H1 (cell line): ENCODE data around the gene KIAA0930. TPM values are rescaled to one million over a fixed set of nuclear protein-coding genes. Genes with fewer than 3 reads are reported as not detected.
A peak's percentile ranks its signal among the peaks of the same experiment; 100 is the strongest.

Experiments used
- CTCF ChIA-PET: fragments of 300-600 bp; sonication (Branson Sonifier 250); formaldehyde crosslinking; loops from one replicate; lab custom pipeline; 2021; ENCODE audit not compliant: partially characterized antibody; lab: Charles Lee
- POLR2A ChIA-PET: fragments of 300-600 bp; sonication (Branson Sonifier 250); formaldehyde crosslinking; loops from one replicate; lab custom pipeline; 2021; ENCODE audit warnings: inconsistent platforms; ENCODE audit not compliant: partially characterized antibody; lab: Charles Lee
- DNase-seq, 2 experiments: peaks; one replicate each; pipeline versions ENCODE4 v3.0.0 to v3.0.0-alpha.2; 2010 to 2022; ENCODE audit warnings: low spot score in 2 of 2, low read depth in 1 of 2, mixed read lengths in 1 of 2
- FAIRE-seq: peaks from 2 replicates; lab custom pipeline; 2011; peaks lifted over from hg19 to GRCh38; lab: Jason Lieb, UNC
- H2AFZ ChIP-seq: 2 replicates; pipeline ENCODE4 v1.8.1; 2012; ENCODE audit warnings: low read length, inconsistent platforms
- H2AK5ac ChIP-seq: 2 replicates; pipeline ENCODE4 v1.6.1; 2013; ENCODE audit warnings: low read depth, low read length
- H2BK120ac ChIP-seq: replicated peaks from 2 replicates; pipeline ENCODE3; 2013; ENCODE audit warnings: low read depth, low read length, inconsistent platforms
- H2BK12ac ChIP-seq: 2 replicates; pipeline ENCODE4 v1.6.1; 2013; ENCODE audit warnings: low read depth, low read length
- H2BK15ac ChIP-seq: 2 replicates; pipeline ENCODE4 v1.6.1; 2013; ENCODE audit warnings: low read length
- H2BK20ac ChIP-seq: 2 replicates; pipeline ENCODE4 v1.6.1; 2013; ENCODE audit warnings: low read length
- H2BK5ac ChIP-seq: 2 replicates; pipeline ENCODE4 v1.6.1; 2013; ENCODE audit warnings: low read depth, low read length
- H3K14ac ChIP-seq: 2 replicates; pipeline ENCODE4 v1.6.1; 2013; ENCODE audit warnings: inconsistent platforms; ENCODE audit not compliant: insufficient read length
- H3K18ac ChIP-seq: 2 replicates; pipeline ENCODE4 v1.6.1; 2013; ENCODE audit warnings: low read length; ENCODE audit errors: extremely low read depth
- H3K23ac ChIP-seq: 2 replicates; pipeline ENCODE4 v1.6.1; 2013; ENCODE audit warnings: inconsistent platforms; ENCODE audit not compliant: insufficient read length
- H3K23me2 ChIP-seq: 2 replicates; pipeline ENCODE4 v1.6.1; 2013; ENCODE audit warnings: low read depth, low read length
- H3K27ac ChIP-seq: 2 replicates; pipeline ENCODE4 v1.6.1; 2011; ENCODE audit warnings: low read depth, low read length, inconsistent platforms
- H3K27me3 ChIP-seq, 4 experiments: replicated peaks in 1 of 4; 1 replicate in 1 of 4; 2 replicates in 3 of 4; pipeline versions ENCODE4 v1.6.1 to v1.8.1; 2011 to 2013; ENCODE audit warnings: low read length in 3 of 4, mild to moderate bottlenecking in 3 of 4, inconsistent platforms in 2 of 4, mixed read lengths in 2 of 4, moderate library complexity in 1 of 4; ENCODE audit not compliant: control insufficient read depth in 3 of 4, insufficient read depth in 3 of 4; ENCODE audit errors: extremely low read depth in 1 of 4
- H3K36me3 ChIP-seq, 4 experiments: 2 replicates each; pipeline versions ENCODE4 v1.6.1 to v1.8.1; 2011 to 2013; ENCODE audit warnings: mild to moderate bottlenecking in 4 of 4, low read length in 3 of 4, moderate library complexity in 2 of 4, control low read depth in 1 of 4, inconsistent platforms in 1 of 4; ENCODE audit not compliant: insufficient read depth in 4 of 4, control insufficient read depth in 2 of 4
- H3K4ac ChIP-seq: replicated peaks from 2 replicates; pipeline ENCODE3; 2013; ENCODE audit warnings: low read length, low read depth, mixed read lengths, inconsistent platforms; ENCODE audit not compliant: insufficient read length
- H3K4me1 ChIP-seq, 4 experiments: replicated peaks in 1 of 4; 1 replicate in 1 of 4; 2 replicates in 3 of 4; pipeline versions ENCODE4 v1.6.1 to v1.8.1; 2011 to 2013; ENCODE audit warnings: low read length in 3 of 4, inconsistent platforms in 2 of 4, mixed read lengths in 1 of 4; ENCODE audit not compliant: insufficient read depth in 4 of 4, control insufficient read depth in 3 of 4
- H3K4me2 ChIP-seq, 2 experiments: 2 replicates each; pipeline versions ENCODE4 v1.6.1 to v1.8.1; 2011 to 2013; ENCODE audit warnings: low read depth in 2 of 2, low read length in 2 of 2, control low read depth in 1 of 2, inconsistent platforms in 1 of 2, mild to moderate bottlenecking in 1 of 2; ENCODE audit not compliant: insufficient read depth in 1 of 2
- H3K4me3 ChIP-seq, 4 experiments: fragments of 200-600, 300-600 bp in 1 of 4; sonication (generic), shearing (Covaris generic), sonication (Bioruptor Twin) in 1 of 4; 2 replicates each; pipeline versions ENCODE4 v1.5.1 to v1.8.1; 2011 to 2016; ENCODE audit warnings: low read length in 4 of 4, low read depth in 3 of 4, control low read depth in 2 of 4, inconsistent platforms in 2 of 4, mild to moderate bottlenecking in 2 of 4, mixed read lengths in 1 of 4, moderate library complexity in 1 of 4; ENCODE audit not compliant: insufficient read depth in 2 of 4; ENCODE audit errors: extremely low read depth in 1 of 4
- H3K56ac ChIP-seq: replicated peaks from 2 replicates; pipeline ENCODE3; 2013; ENCODE audit warnings: low read depth, mild to moderate bottlenecking, mixed read lengths, low read length, inconsistent platforms; ENCODE audit not compliant: insufficient read length
- H3K79me1 ChIP-seq: 2 replicates; pipeline ENCODE4 v1.6.1; 2013; ENCODE audit warnings: low read depth, low read length, control low read depth
- H3K79me2 ChIP-seq, 2 experiments: 2 replicates each; pipeline versions ENCODE4 v1.6.1 to v1.8.1; 2012 to 2013; ENCODE audit warnings: low read length in 2 of 2, mild to moderate bottlenecking in 2 of 2, inconsistent platforms in 1 of 2; ENCODE audit not compliant: insufficient read depth in 2 of 2, control insufficient read depth in 1 of 2
- H3K9ac ChIP-seq, 4 experiments: replicated peaks in 1 of 4; 1 replicate in 1 of 4; 2 replicates in 3 of 4; pipeline versions ENCODE4 v1.6.1 to v1.8.1; 2011 to 2013; ENCODE audit warnings: low read depth in 3 of 4, low read length in 3 of 4, control low read depth in 2 of 4, mild to moderate bottlenecking in 2 of 4, moderate library complexity in 2 of 4, inconsistent platforms in 1 of 4; ENCODE audit errors: extremely low read depth in 1 of 4
- H3K9me3 ChIP-seq, 2 experiments: 2 replicates each; pipeline versions ENCODE4 v1.6.1 to v1.8.1; 2012 to 2013; ENCODE audit warnings: mild to moderate bottlenecking in 2 of 2, moderate library complexity in 2 of 2, control low read depth in 1 of 2, inconsistent platforms in 1 of 2, low read depth in 1 of 2, low read length in 1 of 2, mixed read lengths in 1 of 2; ENCODE audit not compliant: insufficient read depth in 2 of 2
- H4K20me1 ChIP-seq, 2 experiments: replicated peaks in 1 of 2; 2 replicates each; pipeline versions ENCODE3 to v1.8.1; 2011 to 2013; ENCODE audit warnings: inconsistent platforms in 2 of 2, low read length in 2 of 2, mild to moderate bottlenecking in 1 of 2; ENCODE audit not compliant: insufficient read depth in 2 of 2, control insufficient read depth in 1 of 2
- H4K5ac ChIP-seq: 2 replicates; pipeline ENCODE4 v1.6.1; 2013; ENCODE audit warnings: low read length, low read depth, mixed read lengths, inconsistent platforms; ENCODE audit not compliant: insufficient read length
- H4K8ac ChIP-seq: 2 replicates; pipeline ENCODE4 v1.8.0; 2013; ENCODE audit warnings: mild to moderate bottlenecking, moderate library complexity, low read length, inconsistent platforms; ENCODE audit not compliant: insufficient read depth; ENCODE audit errors: extremely low read depth
- H4K91ac ChIP-seq: replicated peaks from 2 replicates; pipeline ENCODE3; 2013; ENCODE audit warnings: low read length, mixed read lengths, inconsistent platforms; ENCODE audit not compliant: insufficient read length
- CHD2 ChIP-seq: IDR thresholded peaks from 2 replicates; pipeline ENCODE4 v1.6.1; 2012; ENCODE audit warnings: low read length, improper control_type of control experiment
- CTBP2 ChIP-seq: IDR thresholded peaks from 2 replicates; pipeline ENCODE4 v1.7.0; 2011; ENCODE audit warnings: borderline replicate concordance, mild to moderate bottlenecking, moderate library complexity, mixed read lengths, low read length; ENCODE audit not compliant: insufficient read depth, insufficient read length
- EZH2 ChIP-seq: fragments of 200-600 bp; sonication (generic); IDR thresholded peaks from 2 replicates; pipeline ENCODE4 v1.7.1; 2012; ENCODE audit warnings: low read depth, mild to moderate bottlenecking, moderate library complexity, low read length, inconsistent platforms; ENCODE audit not compliant: severe bottlenecking
- HDAC6 ChIP-seq: IDR thresholded peaks from one replicate; pipeline ENCODE4 v1.7.1; 2012; ENCODE audit warnings: low read depth, mild to moderate bottlenecking, inconsistent platforms, low read length, moderate library complexity
- JUN ChIP-seq: IDR thresholded peaks from 2 replicates; pipeline ENCODE4 v1.6.1; 2011; ENCODE audit warnings: low read depth, mild to moderate bottlenecking, improper control_type of control experiment, low read length
- KDM1A ChIP-seq: fragments of 200-600, 300-600 bp; sonication (generic); IDR thresholded peaks from 2 replicates; pipeline ENCODE4 v1.7.1; 2016; ENCODE audit warnings: mild to moderate bottlenecking, low read length, borderline replicate concordance
- MAX ChIP-seq: IDR thresholded peaks from 2 replicates; pipeline ENCODE4 v1.6.1; 2012; ENCODE audit warnings: inconsistent platforms
- RBBP5 ChIP-seq: IDR thresholded peaks from 2 replicates; pipeline ENCODE4 v1.7.1; 2012; ENCODE audit warnings: low read depth, mild to moderate bottlenecking, inconsistent platforms, low read length, moderate library complexity, borderline replicate concordance
- RNF2 ChIP-seq: fragments of 200-900, 300-1000 bp; sonication (generic); IDR thresholded peaks from 2 replicates; pipeline ENCODE4 v1.7.1; 2016; ENCODE audit warnings: borderline replicate concordance, low read depth, mild to moderate bottlenecking, antibody characterized with exemption, low read length; ENCODE audit not compliant: poor library complexity, severe bottlenecking; ENCODE audit errors: missing control alignments
- RXRA ChIP-seq: IDR thresholded peaks from 2 replicates; pipeline ENCODE4 v1.6.1; 2011; ENCODE audit warnings: low read depth, mild to moderate bottlenecking, low read length, moderate library complexity; ENCODE audit not compliant: insufficient read depth
- WGBS, 2 experiments: shearing (Covaris generic) in 1 of 2; methylation state at CpG; one replicate each; pipeline versions ENCODE4 v1.1.6 to v1.1.7; 2013 to 2015; ENCODE audit warnings: low lambda C conversion rate in 2 of 2, mixed read lengths in 2 of 2, inconsistent platforms in 1 of 2, low coverage in 1 of 2, missing lambda C conversion rate in 1 of 2; ENCODE audit not compliant: insufficient replicate concordance in 2 of 2, insufficient coverage in 1 of 2, insufficient read length in 1 of 2; ENCODE audit errors: extremely low coverage in 1 of 2, missing lambda C conversion rate in 1 of 2; 5-methylcytosine and 5-hydroxymethylcytosine counted together
- polyA plus RNA-seq, 7 experiments: library from polyadenylated mRNA; depleted of rRNA in 3 of 7; stranded (reverse) in 5 of 7; unstranded in 2 of 7; fragments of >200 nt in 5 of 7; fragments of 200-250 nt in 2 of 7; gene quantifications; 1 replicate in 5 of 7; 2 replicates in 1 of 7; 4 replicates in 1 of 7; pipeline versions ENCODE4 v1.2.1 to v1.2.3, GENCODE V29; 2011 to 2013; ENCODE audit warnings: missing spikeins in 2 of 7, mixed read lengths in 2 of 7
- total RNA-seq: library from RNA; stranded (reverse); fragmentation: NEBNext Ultra II Directional; extraction: Animal tissue kit (Norgen Biotek cat#: 25700); gene quantifications from 2 replicates; pipeline ENCODE4 v1.2.1, GENCODE V29; 2021

Gene KIAA0930
- total and polyA plus RNA-seq, 2 of the 8 experiments (the other 6 are each of a cell fraction or from before 2014, with no cell fraction given) = 61.9 to 66.1 TPM

DNA sequence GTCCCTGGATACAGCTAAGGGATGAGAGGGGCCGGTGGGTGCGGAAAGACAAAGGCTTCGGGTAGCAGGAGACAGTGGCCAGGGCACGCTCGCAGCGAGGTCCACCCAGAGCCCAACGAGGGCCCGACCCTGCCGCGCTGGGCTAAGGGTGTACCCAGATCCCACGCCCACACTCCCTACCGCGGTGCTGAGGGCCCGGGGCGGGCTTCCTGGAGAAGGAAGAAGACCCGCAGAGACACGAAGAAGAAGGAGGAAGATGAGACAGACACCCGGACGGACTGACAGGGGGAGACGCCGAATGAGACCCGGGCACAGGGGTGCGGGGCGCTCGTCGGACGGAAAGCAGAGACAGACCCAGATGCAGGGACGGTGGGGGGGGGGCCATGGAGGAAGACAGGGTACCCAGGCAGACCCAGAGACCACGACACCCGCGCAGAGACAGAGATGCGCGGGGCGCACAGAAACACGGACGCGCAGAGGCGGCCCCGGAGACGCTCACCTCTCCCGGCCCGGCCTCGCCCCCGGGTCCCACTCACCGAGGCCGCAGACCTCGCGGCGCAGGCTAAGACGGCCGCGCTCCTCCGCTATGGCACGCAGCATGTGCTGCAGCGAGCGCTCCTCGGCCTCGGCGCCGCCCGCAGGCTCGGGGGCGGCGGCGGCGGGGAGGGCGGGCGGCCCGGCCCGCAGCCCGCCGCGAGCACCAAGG is 437 bp downstream of the KIAA0930 start:
- Histone ChIP-seq H2BK20ac (no peak overlapping the region), H3K27ac (no peak overlapping the region), H3K56ac (no peak overlapping the region), H2AFZ (no peak overlapping the region; the same call in 1 of the 2 replicates), H2BK5ac (no peak overlapping the region), H2BK12ac (no peak overlapping the region), H3K23me2 (peaks cover 11% of the 10 kb centered on the region), H2BK120ac (no peak overlapping the region), H3K4me3 (peak overlapping the region; percentile 65 to 78 (median 72)), H3K14ac (no peak overlapping the region), H3K36me3 (no peaks in the 10 kb centered on the region), H3K27me3 (peaks cover 0 to 7% (median 3%) of the 10 kb centered on the region in 4 experiments; a peak in 4 of 7 replicates), H2AK5ac (no peak overlapping the region), H3K4me1 (peaks cover 3 to 19% (median 15%) of the 10 kb centered on the region in 4 experiments; a peak in 6 of 7 replicates), H2BK15ac (no peak overlapping the region), H3K23ac (no peak overlapping the region), H3K9ac (peak overlapping the region in 2 of 4 experiments; percentile 30 to 36; a peak in 5 of 7 replicates), H3K79me2 (peaks cover 0 to 3% of the 10 kb centered on the region in 2 experiments; a peak in 1 of 4 replicates), H3K4me2 (peak overlapping the region; percentile 88 to 96), H3K4ac (no peak overlapping the region), H4K8ac (peak overlapping the region; percentile 41; the same call in 1 of the 2 replicates), H4K20me1 (peaks cover 9 to 13% of the 10 kb centered on the region in 2 experiments), H4K5ac (no peak overlapping the region), H3K79me1 (no peaks in the 10 kb centered on the region; the same call in 1 of the 2 replicates), H3K18ac (no peak overlapping the region), H3K9me3 (no peaks in the 10 kb centered on the region), H4K91ac (no peak overlapping the region)
- ChIA-PET POLR2A (interaction anchor here (1.0 kb wide), 1 partner anchor 9 kb away, joined by 3 read pairs; no protein-coding TSS in a partner anchor), CTCF (interaction anchor here (4.9 kb wide), 1 partner anchor 30 kb away, joined by 25 read pairs; no protein-coding TSS in a partner anchor)
- no peak for FAIRE-seq
- WGBS, 2 experiments = 1% methylated on average over 49 of the region's 73 CpGs; no CpG with 5 or more reads in 1 of the 2 experiments
- DNase-seq = peak in 1 of 2 experiments; percentile 65
- TF ChIP-seq MAX (peak; percentile 52; the same call in 1 of the 2 replicates), EZH2 (peak; percentile 19), RXRA (no peak), CHD2 (no peak), CTBP2 (no peak), RBBP5 (no peak), HDAC6 (no peak), JUN (no peak), RNF2 (no peak), KDM1A (no peak)
